ENCODE data around the gene RTN4RL2. TPM values are rescaled to one million over a fixed set of nuclear protein-coding genes. Genes with fewer than 3 reads are reported as not detected.

RTN4RL2 gene
- total RNA-seq, 2 experiments from 2014 or later, result 0.23 to 0.27 TPM

GRCh38 chr11:57487021-57487778 is 26.9 kb downstream of the RTN4RL2 start:
- peaks cover 73% of the 10 kb centered on the region for H3K36me3 Mint-ChIP-seq (ENCODE audit: low read depth)
- no peak for ATAC-seq
- intact Hi-C loops (cut with micrococcal nuclease), result no loop called here

GRCh38 chr11:57487920-57488659 is 27.8 kb downstream of the RTN4RL2 start:
- intact Hi-C loops (cut with micrococcal nuclease), result no loop called here
- H3K27ac Mint-ChIP-seq, result no peak overlapping the region

More at GRCh38 chr11:57487021-57487778, 26.9 kb downstream of the RTN4RL2 start:
- TF ChIP-seq CTCF (IDR thresholded peaks at IDR 0.05), result no peak
- ChIA-PET CTCF (interaction anchor here (0.8 to 13.2 kb wide), 2 partner anchors 29 to 41 kb away, joined by 3 to 425 read pairs; partner anchors contain the start of gene TIMM10), POLR2A (interaction anchor here (1.0 to 1.1 kb wide), 2 partner anchors 9 to 30 kb away, joined by 3 read pairs; no protein-coding TSS in a partner anchor)
- no peak for DNase-seq
- peaks cover 7% of the 10 kb centered on the region for H3K4me1 Mint-ChIP-seq (ENCODE audit: low read depth)
- H3K4me3 Mint-ChIP-seq, result no peak overlapping the region
- no peak overlapping the region for H3K27ac Mint-ChIP-seq
- H3K27me3 Mint-ChIP-seq, result peaks cover 1% of the 10 kb centered on the region
- H3K9me3 Mint-ChIP-seq, result no peaks in the 10 kb centered on the region

GRCh38 chr11:57490456-57491248 is 30.3 kb downstream of the RTN4RL2 start:
- H3K4me1 Mint-ChIP-seq (ENCODE audit: low read depth), result peaks cover 13% of the 10 kb centered on the region
- CTCF ChIA-PET, result interaction anchor here (0.9 to 13.2 kb wide), 15 partner anchors 10 to 154 kb away, joined by 3 to 425 read pairs (median 32); partner anchors contain the start of genes RTN4RL2, SLC43A1 and TIMM10
- TF ChIP-seq CTCF (IDR thresholded peaks at IDR 0.05), result no peak
- no peak overlapping the region for H3K27ac Mint-ChIP-seq
- no peaks in the 10 kb centered on the region for H3K27me3 Mint-ChIP-seq
- ATAC-seq, result no peak
- DNase-seq, result no peak
- peaks cover 71% of the 10 kb centered on the region for H3K36me3 Mint-ChIP-seq (ENCODE audit: low read depth)
- POLR2A ChIA-PET, result interaction anchor here (1.1 to 2.2 kb wide), 4 partner anchors 12 to 25 kb away, joined by 3 to 15 read pairs (median 4); partner anchors contain the start of gene SLC43A1
- no peaks in the 10 kb centered on the region for H3K9me3 Mint-ChIP-seq
- no peak overlapping the region for H3K4me3 Mint-ChIP-seq
- intact Hi-C loops (cut with micrococcal nuclease), result no loop called here

More at GRCh38 chr11:57487920-57488659, 27.8 kb downstream of the RTN4RL2 start:
- peaks cover 75% of the 10 kb centered on the region for H3K36me3 Mint-ChIP-seq (ENCODE audit: low read depth)
- no peaks in the 10 kb centered on the region for H3K9me3 Mint-ChIP-seq
- ATAC-seq (no peak), DNase-seq (no peak)
- no peaks in the 10 kb centered on the region for H3K27me3 Mint-ChIP-seq
- ChIA-PET CTCF (interaction anchor here (1.6 to 13.2 kb wide), 2 partner anchors 30 to 40 kb away, joined by 8 to 425 read pairs; partner anchors contain the start of gene TIMM10), POLR2A (interaction anchor here (0.8 to 1.1 kb wide), 3 partner anchors 8 to 29 kb away, joined by 3 read pairs; no protein-coding TSS in a partner anchor)
- H3K4me3 Mint-ChIP-seq, result no peak overlapping the region
- no peak for TF ChIP-seq CTCF (IDR thresholded peaks at IDR 0.05)
- H3K4me1 Mint-ChIP-seq (ENCODE audit: low read depth), result peaks cover 6% of the 10 kb centered on the region

GRCh38 chr11:57491371-57492061 is 31.2 kb downstream of the RTN4RL2 start:
- ChIA-PET POLR2A (interaction anchor here (0.9 to 2.2 kb wide), 4 partner anchors 14 to 35 kb away, joined by 3 to 15 read pairs (median 4); partner anchors contain the start of gene SLC43A1), CTCF (interaction anchor here (0.7 to 13.2 kb wide), 19 partner anchors 11 to 309 kb away, joined by 3 to 425 read pairs (median 13); partner anchors contain the start of genes RTN4RL2, SLC43A1, SLC43A3 and TIMM10)
- no peak overlapping the region for H3K27ac Mint-ChIP-seq
- ATAC-seq, result peak; percentile 78
- intact Hi-C loops (cut with micrococcal nuclease), result loop anchor here (2.0 kb wide), 1 partner anchor 35 kb away; no protein-coding TSS in a partner anchor
- H3K4me1 Mint-ChIP-seq (ENCODE audit: low read depth), result peaks cover 13% of the 10 kb centered on the region
- no peak overlapping the region for H3K4me3 Mint-ChIP-seq
- TF ChIP-seq CTCF (IDR thresholded peaks at IDR 0.05), result peak; percentile 85
- DNase-seq, result peak; percentile 78
- H3K36me3 Mint-ChIP-seq (ENCODE audit: low read depth), result peaks cover 69% of the 10 kb centered on the region
- no peaks in the 10 kb centered on the region for H3K27me3 Mint-ChIP-seq
- no peaks in the 10 kb centered on the region for H3K9me3 Mint-ChIP-seq
